ENCODE measurements around the gene AIP. TPM values are rescaled to one million over a fixed set of nuclear protein-coding genes. Genes with fewer than 3 reads are reported as not detected.

AIP gene
- polyA plus RNA-seq, 3 donors = 76.7 to 132 (median 99.3) TPM

DNA sequence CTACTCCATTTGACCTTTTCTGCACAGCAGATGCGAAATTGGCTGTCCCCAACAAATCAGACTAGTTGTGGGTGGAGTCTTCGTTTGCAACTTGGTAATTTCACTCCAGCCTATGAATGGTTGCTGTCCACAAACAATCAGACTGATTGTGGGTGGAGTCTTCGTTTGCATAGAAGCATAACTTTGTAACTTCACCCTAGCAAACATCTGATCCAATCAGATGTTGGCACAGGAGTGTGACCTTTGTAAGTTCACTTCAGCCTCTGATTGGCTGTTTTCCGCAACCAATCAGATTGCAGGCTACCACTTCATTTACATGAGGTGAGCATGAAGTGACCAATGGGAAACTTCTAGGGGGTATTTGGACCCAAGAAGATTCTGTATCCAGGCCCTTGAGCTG lies 56.7 kb downstream of the AIP start:
- Mint-ChIP-seq H3K27ac (no peak overlapping the region), H3K4me3 (no peak overlapping the region), H3K9me3 (peaks cover 2 to 19% (median 14%) of the 10 kb centered on the region in 7 donors), H3K4me1 (no peaks in the 10 kb centered on the region), H3K36me3 (no peaks in the 10 kb centered on the region), H3K27me3 (ENCODE audit: low read depth in 3 of 3) (peaks cover 0 to 5% (median 3%) of the 10 kb centered on the region in 3 donors)
- no peak overlapping the region for H3K4me3 ChIP-seq (replicated peaks in 1 of 3; ENCODE audit: low read depth in 2 of 3, low read length in 3 of 3)
- WGBS (ENCODE audit: insufficient coverage) = no CpG with 5 or more reads among the region's 4 CpGs
- no peaks in the 10 kb centered on the region for H3K36me3 ChIP-seq (replicated peaks in 1 of 2; ENCODE audit: control insufficient read depth in 1 of 2, insufficient read depth in 2 of 2, low read length in 2 of 2)
- peaks cover 8% of the 10 kb centered on the region in 2 donors for H3K9me3 ChIP-seq (replicated peaks in 1 of 2; ENCODE audit: control insufficient read depth in 1 of 2, insufficient read depth in 1 of 2, low read length in 2 of 2)
- TF ChIP-seq, protein P1, sequence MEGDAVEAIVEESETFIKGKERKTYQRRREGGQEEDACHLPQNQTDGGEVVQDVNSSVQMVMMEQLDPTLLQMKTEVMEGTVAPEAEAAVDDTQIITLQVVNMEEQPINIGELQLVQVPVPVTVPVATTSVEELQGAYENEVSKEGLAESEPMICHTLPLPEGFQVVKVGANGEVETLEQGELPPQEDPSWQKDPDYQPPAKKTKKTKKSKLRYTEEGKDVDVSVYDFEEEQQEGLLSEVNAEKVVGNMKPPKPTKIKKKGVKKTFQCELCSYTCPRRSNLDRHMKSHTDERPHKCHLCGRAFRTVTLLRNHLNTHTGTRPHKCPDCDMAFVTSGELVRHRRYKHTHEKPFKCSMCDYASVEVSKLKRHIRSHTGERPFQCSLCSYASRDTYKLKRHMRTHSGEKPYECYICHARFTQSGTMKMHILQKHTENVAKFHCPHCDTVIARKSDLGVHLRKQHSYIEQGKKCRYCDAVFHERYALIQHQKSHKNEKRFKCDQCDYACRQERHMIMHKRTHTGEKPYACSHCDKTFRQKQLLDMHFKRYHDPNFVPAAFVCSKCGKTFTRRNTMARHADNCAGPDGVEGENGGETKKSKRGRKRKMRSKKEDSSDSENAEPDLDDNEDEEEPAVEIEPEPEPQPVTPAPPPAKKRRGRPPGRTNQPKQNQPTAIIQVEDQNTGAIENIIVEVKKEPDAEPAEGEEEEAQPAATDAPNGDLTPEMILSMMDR (IDR thresholded peaks at IDR 0.05) = no peak
- H3K4me1 ChIP-seq (ENCODE audit: control insufficient read depth in 1 of 2, insufficient read depth in 2 of 2, low read length in 2 of 2) = no peaks in the 10 kb centered on the region
- peaks cover 0 to under 1% of the 10 kb centered on the region in 2 donors for H3K27me3 ChIP-seq (ENCODE audit: control insufficient read depth in 2 of 2, insufficient read depth in 2 of 2, low read length in 2 of 2)
- no peak for DNase-seq
- no peak overlapping the region for H3K4me2 ChIP-seq (replicated peaks; ENCODE audit: extremely low read depth, low read length, poor library complexity, severe bottlenecking)
- H4K20me1 ChIP-seq (ENCODE audit: insufficient read depth, low read length) = no peaks in the 10 kb centered on the region
- no peak overlapping the region for H3K9ac ChIP-seq (ENCODE audit: insufficient read depth, low read length, poor library complexity, severe bottlenecking)
- no peak overlapping the region for H3K27ac ChIP-seq (ENCODE audit: low read depth in 1 of 2, low read length in 2 of 2)
- H2AFZ ChIP-seq (ENCODE audit: insufficient read depth, low read depth, low read length, poor library complexity, severe bottlenecking) = no peak overlapping the region
- intact Hi-C loops (cut with micrococcal nuclease) = no loop called here
- H3K79me2 ChIP-seq (ENCODE audit: insufficient read depth, low read length) = no peaks in the 10 kb centered on the region

Small RNAs within 50 kb of the gene (small RNA-seq; reads per million reads assigned to genes)
- gene MIR6752 (ENCODE audit: insufficient read length, low read depth) = not detected

Other genes with a start within 250 kb of the AIP start
- gene GRK2, start 216.6 kb upstream of the AIP start, polyA plus RNA-seq = 100 to 1,000 TPM in 1 of 3 donors, 10 to 100 TPM in 2; 34.9 to 777 (median 43.0) TPM
- gene ANKRD13D, start 193.7 kb upstream of the AIP start, polyA plus RNA-seq = 100 to 1,000 TPM in 1 of 3 donors, 10 to 100 TPM in 1, 1 to 10 TPM in 1; 9.1 to 389 (median 10.3) TPM
- 10 to 100 TPM in 1 of 3 donors, 1 to 10 TPM in 2; 3.6 to 23.3 (median 5.8) TPM for gene SSH3, start 179.5 kb upstream of the AIP start, polyA plus RNA-seq
- 100 to 1,000 TPM; 157 to 205 (median 176) TPM for gene POLD4, start 129.5 kb upstream of the AIP start, polyA plus RNA-seq
- 10 to 100 TPM in 1 of 3 donors, under 1 TPM in 2; 0.44 to 14.8 (median 0.94) TPM for gene CLCF1, start 109.4 kb upstream of the AIP start, polyA plus RNA-seq
- 10 to 100 TPM in 1 of 3 donors, 1 to 10 TPM in 2; 3.7 to 31.7 (median 3.8) TPM for gene RAD9A, start 91.0 kb upstream of the AIP start, polyA plus RNA-seq
- gene PPP1CA, start 81.2 kb upstream of the AIP start, polyA plus RNA-seq = 100 to 1,000 TPM; 209 to 551 (median 461) TPM
- gene TBC1D10C, start 78.9 kb upstream of the AIP start, polyA plus RNA-seq = 10 to 100 TPM; 68.6 to 72.9 (median 71.6) TPM
- under 1 TPM in 1 of 3 donors, not detected in 2; 0.09 TPM for gene CARNS1, start 67.3 kb upstream of the AIP start, polyA plus RNA-seq
- 100 to 1,000 TPM in 1 of 3 donors, 10 to 100 TPM in 2; 51.6 to 101 (median 53.8) TPM for gene RPS6KB2, start 54.5 kb upstream of the AIP start, polyA plus RNA-seq
- gene PTPRCAP, start 45.3 kb upstream of the AIP start, polyA plus RNA-seq = 10 to 100 TPM in 1 of 3 donors, 1 to 10 TPM in 2; 2.1 to 14.3 (median 2.8) TPM
- 100 to 1,000 TPM; 105 to 151 (median 106) TPM for gene CORO1B, start 39.5 kb upstream of the AIP start, polyA plus RNA-seq
- not detected for gene GPR152, start 30.3 kb upstream of the AIP start, polyA plus RNA-seq
- 1 to 10 TPM in 1 of 3 donors, under 1 TPM in 1, not detected in 1; 0.28 to 1.7 TPM for gene CABP4, start 27.7 kb upstream of the AIP start, polyA plus RNA-seq
- 100 to 1,000 TPM in 1 of 3 donors, 10 to 100 TPM in 2; 67.4 to 104 (median 76.8) TPM for gene TMEM134, start 13.8 kb upstream of the AIP start, polyA plus RNA-seq
- 100 to 1,000 TPM in 1 of 3 donors, 10 to 100 TPM in 2; 11.7 to 122 (median 22.2) TPM for gene PITPNM1, start 22.3 kb downstream of the AIP start, polyA plus RNA-seq
- gene CDK2AP2, start 25.1 kb downstream of the AIP start, polyA plus RNA-seq = 10 to 100 TPM; 47.8 to 80.2 (median 78.5) TPM
- gene CABP2, start 40.4 kb downstream of the AIP start, polyA plus RNA-seq = not detected
- gene GSTP1, start 100.8 kb downstream of the AIP start, polyA plus RNA-seq = 1,000 to 10,000 TPM in 2 of 3 donors, 100 to 1,000 TPM in 1; 853 to 1,483 (median 1,250) TPM
- gene NDUFV1, start 123.9 kb downstream of the AIP start, polyA plus RNA-seq = 100 to 1,000 TPM in 1 of 3 donors, 10 to 100 TPM in 2; 71.6 to 174 (median 72.1) TPM
- 1 to 10 TPM in 2 of 3 donors, under 1 TPM in 1; 0.92 to 1.4 (median 1.3) TPM for gene NUDT8, start 146.9 kb downstream of the AIP start, polyA plus RNA-seq
- gene TBX10, start 156.7 kb downstream of the AIP start, polyA plus RNA-seq = not detected
- gene ACY3, start 167.7 kb downstream of the AIP start, polyA plus RNA-seq = under 1 TPM; 0.16 to 0.61 (median 0.21) TPM
- gene ALDH3B2, start 191.6 kb downstream of the AIP start, polyA plus RNA-seq = not detected